GM12878 (cell line): Measurements from ENCODE around the gene MPP7. TPM values are rescaled to one million over a fixed set of nuclear protein-coding genes. Genes with fewer than 3 reads are reported as not detected.

ENCODE experiments used
- ATAC-seq: fragments of 200-7000 bp; cut with Tn5 transposase; 3 replicates; pipeline ENCODE4 v1.9.1; 2020; ENCODE audit warnings: mild to moderate bottlenecking, moderate library complexity
- BruUV-seq: library from RNA; stranded (reverse); fragments of 400-500 nt; replicated peaks from 2 replicates; lab custom pipeline; 2021; lab: Mats Ljungman, UMichigan
- CTCF ChIA-PET: fragments of 300-600 bp; sonication (Branson Sonifier 250); formaldehyde crosslinking; extraction: SDS; loops from one replicate; lab custom pipeline; 2021; ENCODE audit warnings: inconsistent platforms; lab: Yijun Ruan, JAX
- POLR2A ChIA-PET: fragments of 350-600 bp; formaldehyde crosslinking; extraction: SDS; loops from one replicate; lab custom pipeline; 2021; ENCODE audit warnings: inconsistent platforms; lab: Charles Lee
- RAD21 ChIA-PET: fragments of 300-600 bp; sonication (Branson Sonifier 250); formaldehyde crosslinking; loops from one replicate; lab custom pipeline; 2023; ENCODE audit warnings: antibody characterized with exemption; ENCODE audit not compliant: unreplicated experiment; lab: Charles Lee
- SMC1A ChIA-PET: fragments of 300-600 bp; sonication (Branson Sonifier 250); formaldehyde crosslinking; loops from one replicate; lab custom pipeline; 2023; ENCODE audit not compliant: unreplicated experiment, uncharacterized antibody; lab: Charles Lee
- DNase-seq: peaks from one replicate; pipeline ENCODE4 v3.0.0-alpha.2; 2011; ENCODE audit warnings: low read depth, low spot score
- FAIRE-seq: peaks from 3 replicates; lab custom pipeline; 2011; peaks lifted over from hg19 to GRCh38; lab: Jason Lieb, UNC
- H2AFZ ChIP-seq: 2 replicates; pipeline ENCODE4 v1.6.0; 2011; ENCODE audit warnings: low read depth, low read length, control low read depth; ENCODE audit not compliant: control insufficient read depth
- H3K27ac ChIP-seq: 2 replicates; pipeline ENCODE4 v1.5.1; 2011; ENCODE audit warnings: control low read depth; ENCODE audit not compliant: control insufficient read depth, insufficient read depth
- H3K27me3 ChIP-seq, 2 experiments: replicated peaks in 1 of 2; 2 replicates each; pipeline versions ENCODE4 v1.6.0 to v1.6.1; 2011; ENCODE audit warnings: low read length in 1 of 2; ENCODE audit not compliant: control insufficient read depth in 2 of 2, insufficient read depth in 2 of 2
- H3K36me3 ChIP-seq, 2 experiments: 2 replicates each; pipeline ENCODE4 v1.5.1; 2011; ENCODE audit warnings: low read length in 1 of 2; ENCODE audit not compliant: control insufficient read depth in 2 of 2, insufficient read depth in 2 of 2
- H3K4me1 ChIP-seq: 2 replicates; pipeline ENCODE4 v1.6.1; 2011; ENCODE audit warnings: mild to moderate bottlenecking, low read length, moderate library complexity, mixed read lengths; ENCODE audit not compliant: control insufficient read depth, insufficient read depth
- H3K4me2 ChIP-seq: 2 replicates; pipeline ENCODE4 v1.6.0; 2011; ENCODE audit warnings: control low read depth; ENCODE audit not compliant: control insufficient read depth, insufficient read depth
- H3K4me3 ChIP-seq: fragments of 200-600 bp; sonication (generic); 2 replicates; pipeline ENCODE4 v1.5.1; 2016
- H3K79me2 ChIP-seq: 2 replicates; pipeline ENCODE4 v1.6.0; 2011; ENCODE audit warnings: low read length; ENCODE audit not compliant: control insufficient read depth, insufficient read depth
- H3K9ac ChIP-seq: 2 replicates; pipeline ENCODE4 v1.8.0; 2011; ENCODE audit warnings: low read length, control low read depth, mixed read lengths; ENCODE audit not compliant: control insufficient read depth, insufficient read depth
- H3K9me3 ChIP-seq: replicated peaks from 3 replicates; pipeline ENCODE4 v1.5.1; 2011; ENCODE audit warnings: mild to moderate bottlenecking, low read length; ENCODE audit not compliant: control insufficient read depth, insufficient read depth
- H4K20me1 ChIP-seq: 2 replicates; pipeline ENCODE4 v1.6.0; 2011; ENCODE audit not compliant: control insufficient read depth, insufficient read depth
- ASH2L ChIP-seq: fragments of 300-600, 200-600 bp; sonication (generic); IDR thresholded peaks from 2 replicates; pipeline ENCODE4 v1.6.1; 2017; ENCODE audit warnings: low read depth, mild to moderate bottlenecking, borderline replicate concordance
- CBX3 ChIP-seq: fragments of 200-600 bp; sonication (generic); IDR thresholded peaks from 2 replicates; pipeline ENCODE4 v1.6.1; 2016; ENCODE audit warnings: low read depth, borderline replicate concordance
- CUX1 ChIP-seq: IDR thresholded peaks from 2 replicates; pipeline ENCODE4 v1.6.1; 2012; ENCODE audit warnings: improper control_type of control experiment, low read depth, low read length; ENCODE audit not compliant: insufficient replicate concordance
- FOS ChIP-seq: IDR thresholded peaks from 3 replicates; pipeline ENCODE4 v1.6.1; 2011; ENCODE audit warnings: borderline replicate concordance; ENCODE audit not compliant: insufficient read length; ENCODE audit errors: extremely low read depth
- JUND ChIP-seq: IDR thresholded peaks from 2 replicates; pipeline ENCODE4 v1.6.1; 2012; ENCODE audit warnings: low read depth, mild to moderate bottlenecking, low read length, improper control_type of control experiment, moderate library complexity
- MYB ChIP-seq: fragments of 150-350 bp; IDR thresholded peaks from 2 replicates; pipeline ENCODE4 v1.6.1; 2014; ENCODE audit warnings: mild to moderate bottlenecking, low read depth, low read length, borderline replicate concordance
- PAX5 ChIP-seq: IDR thresholded peaks from 2 replicates; pipeline ENCODE4 v1.6.1; 2011; ENCODE audit warnings: low read depth, low read length, borderline replicate concordance
- RBBP5 ChIP-seq: fragments of 200-600 bp; sonication (generic); conservative IDR thresholded peaks from 2 replicates; pipeline ENCODE4 v1.6.1; 2016
- SIX5 ChIP-seq: IDR thresholded peaks from 2 replicates; pipeline ENCODE4 v1.6.1; 2011; ENCODE audit warnings: mild to moderate bottlenecking, low read depth, low read length, moderate library complexity; ENCODE audit not compliant: severe bottlenecking
- SMAD1 ChIP-seq: fragments of 450-650 bp; IDR thresholded peaks from 2 replicates; pipeline ENCODE4 v1.6.1; 2018; ENCODE audit warnings: mild to moderate bottlenecking, low read depth; ENCODE audit not compliant: partially characterized antibody
- TCF3 ChIP-seq: IDR thresholded peaks from 2 replicates; pipeline ENCODE4 v1.6.1; 2012; ENCODE audit warnings: low read depth, mild to moderate bottlenecking, low read length, borderline replicate concordance; ENCODE audit not compliant: insufficient read depth
- ZNF274 ChIP-seq: IDR thresholded peaks from one replicate; pipeline ENCODE4 v1.8.0; 2011; ENCODE audit not compliant: insufficient read length, insufficient read depth
- WGBS: methylation state at CpG from one replicate; pipeline ENCODE4 v1.1.6; 2016; ENCODE audit warnings: low lambda C conversion rate; ENCODE audit not compliant: insufficient replicate concordance, insufficient coverage; ENCODE audit errors: missing lambda C conversion rate; 5-methylcytosine and 5-hydroxymethylcytosine counted together
- in situ Hi-C: fragments of 300-500 bp; cut with MboI; formaldehyde crosslinking; loops from 9 replicates; pipeline ENCODE4 v1.14.3; 2018; ENCODE audit warnings: mixed read lengths
- intact Hi-C: fragments of 100-400 bp; cut with micrococcal nuclease; formaldehyde crosslinking; loops from one replicate; pipeline ENCODE4 v1.14.2; 2022; ENCODE audit not compliant: unreplicated experiment
- polyA plus RNA-seq, 11 experiments: library from polyadenylated mRNA; depleted of rRNA in 4 of 11; unstranded in 6 of 11; stranded (reverse) in 5 of 11; fragments of >200 nt; fragmentation: Nextera tagmentation in 4 of 11; fragmentation: Illumina TruSeq in 1 of 11; extraction: Ambion mirVana in 4 of 11; extraction: Trizol in 1 of 11; gene quantifications; 1 replicate in 1 of 11; 2 replicates in 10 of 11; pipeline versions ENCODE4 v1.2.1 to v1.2.3, GENCODE V29; 2011 to 2016; ENCODE audit warnings: inconsistent platforms in 2 of 11, missing spikeins in 2 of 11, low read depth in 1 of 11
- total RNA-seq, 4 experiments: library from RNA; depleted of rRNA in 3 of 4; stranded (reverse); fragments of >200 nt in 3 of 4; fragmentation: Illumina TruSeq in 1 of 4; extraction: Trizol in 1 of 4; gene quantifications; 2 replicates each; pipeline versions ENCODE4 v1.2.1 to v1.2.3, GENCODE V29; 2013 to 2021
- TF ChIP-seq, protein P1 (sequence below): fragments of 450-650 bp; conservative IDR thresholded peaks from 2 replicates; pipeline ENCODE4 v1.6.1; 2017; ENCODE audit warnings: mild to moderate bottlenecking, moderate library complexity
- TF ChIP-seq, protein P2 (sequence below): IDR thresholded peaks from 2 replicates; pipeline ENCODE4 v1.6.1; 2011; ENCODE audit warnings: low read depth, mild to moderate bottlenecking, low read length, moderate library complexity, borderline replicate concordance; ENCODE audit errors: extremely low read depth
- TF ChIP-seq, protein P3 (sequence below): IDR thresholded peaks from 2 replicates; pipeline ENCODE4 v1.6.1; 2012; ENCODE audit warnings: low read depth, low read length, improper control_type of control experiment

MPP7 gene
- total and polyA plus RNA-seq, 10 of the 15 experiments (the other 5 are each of a cell fraction or from before 2014, with no cell fraction given): 0.01 to 0.15 (median 0.05) TPM; not detected in 2

GRCh38 chr10:28294809-28295208 is 8.1 kb downstream of the MPP7 start:
- intact Hi-C loops (no loop called here), in situ Hi-C loops (no loop called here)
- H3K4me1 ChIP-seq: no peaks in the 10 kb centered on the region
- H4K20me1 ChIP-seq: no peaks in the 10 kb centered on the region
- no TSS peak for BruUV-seq
- no peaks in the 10 kb centered on the region for H3K9me3 ChIP-seq
- H3K36me3 ChIP-seq: no peaks in the 10 kb centered on the region
- H2AFZ ChIP-seq: no peak overlapping the region
- no peak for FAIRE-seq
- ChIA-PET CTCF (no interaction called here), RAD21 (interaction anchor here (0.6 kb wide), 1 partner anchor 86 kb away, joined by 3 read pairs; no protein-coding TSS in a partner anchor), POLR2A (no interaction called here), SMC1A (no interaction called here)
- H3K4me2 ChIP-seq: no peak overlapping the region
- no peak for DNase-seq
- H3K4me3 ChIP-seq: no peak overlapping the region
- no peaks in the 10 kb centered on the region for H3K79me2 ChIP-seq
- no peak overlapping the region for H3K9ac ChIP-seq
- no peak for ATAC-seq
- peaks cover 0 to 3% of the 10 kb centered on the region in 2 experiments; a peak in 1 of 4 replicates for H3K27me3 ChIP-seq
- no peak overlapping the region for H3K27ac ChIP-seq
- 27% methylated on average over 5 of the region's 5 CpGs for WGBS
- TF ChIP-seq, protein P1, sequence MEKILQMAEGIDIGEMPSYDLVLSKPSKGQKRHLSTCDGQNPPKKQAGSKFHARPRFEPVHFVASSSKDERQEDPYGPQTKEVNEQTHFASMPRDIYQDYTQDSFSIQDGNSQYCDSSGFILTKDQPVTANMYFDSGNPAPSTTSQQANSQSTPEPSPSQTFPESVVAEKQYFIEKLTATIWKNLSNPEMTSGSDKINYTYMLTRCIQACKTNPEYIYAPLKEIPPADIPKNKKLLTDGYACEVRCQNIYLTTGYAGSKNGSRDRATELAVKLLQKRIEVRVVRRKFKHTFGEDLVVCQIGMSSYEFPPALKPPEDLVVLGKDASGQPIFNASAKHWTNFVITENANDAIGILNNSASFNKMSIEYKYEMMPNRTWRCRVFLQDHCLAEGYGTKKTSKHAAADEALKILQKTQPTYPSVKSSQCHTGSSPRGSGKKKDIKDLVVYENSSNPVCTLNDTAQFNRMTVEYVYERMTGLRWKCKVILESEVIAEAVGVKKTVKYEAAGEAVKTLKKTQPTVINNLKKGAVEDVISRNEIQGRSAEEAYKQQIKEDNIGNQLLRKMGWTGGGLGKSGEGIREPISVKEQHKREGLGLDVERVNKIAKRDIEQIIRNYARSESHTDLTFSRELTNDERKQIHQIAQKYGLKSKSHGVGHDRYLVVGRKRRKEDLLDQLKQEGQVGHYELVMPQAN: no peak
- no peak for TF ChIP-seq SIX5
- TF ChIP-seq ASH2L: no peak
- TF ChIP-seq PAX5: no peak
- TF ChIP-seq, protein P2, sequence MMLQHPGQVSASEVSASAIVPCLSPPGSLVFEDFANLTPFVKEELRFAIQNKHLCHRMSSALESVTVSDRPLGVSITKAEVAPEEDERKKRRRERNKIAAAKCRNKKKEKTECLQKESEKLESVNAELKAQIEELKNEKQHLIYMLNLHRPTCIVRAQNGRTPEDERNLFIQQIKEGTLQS: no peak
- no peak for TF ChIP-seq CBX3
- no peak for TF ChIP-seq MYB
- TF ChIP-seq FOS: no peak
- TF ChIP-seq TCF3: no peak
- TF ChIP-seq JUND: no peak
- TF ChIP-seq RBBP5: no peak
- TF ChIP-seq, protein P3, sequence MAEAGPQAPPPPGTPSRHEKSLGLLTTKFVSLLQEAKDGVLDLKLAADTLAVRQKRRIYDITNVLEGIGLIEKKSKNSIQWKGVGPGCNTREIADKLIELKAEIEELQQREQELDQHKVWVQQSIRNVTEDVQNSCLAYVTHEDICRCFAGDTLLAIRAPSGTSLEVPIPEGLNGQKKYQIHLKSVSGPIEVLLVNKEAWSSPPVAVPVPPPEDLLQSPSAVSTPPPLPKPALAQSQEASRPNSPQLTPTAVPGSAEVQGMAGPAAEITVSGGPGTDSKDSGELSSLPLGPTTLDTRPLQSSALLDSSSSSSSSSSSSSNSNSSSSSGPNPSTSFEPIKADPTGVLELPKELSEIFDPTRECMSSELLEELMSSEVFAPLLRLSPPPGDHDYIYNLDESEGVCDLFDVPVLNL: no peak
- TF ChIP-seq ZNF274: no peak
- TF ChIP-seq CUX1: no peak
- no peak for TF ChIP-seq SMAD1
